ENCODE data around the gene TATDN2. TPM values are rescaled to one million over a fixed set of nuclear protein-coding genes. Genes with fewer than 3 reads are reported as not detected.
A peak's percentile ranks its signal among the peaks of the same experiment; 100 is the strongest.

Gene TATDN2
- total and polyA plus RNA-seq, 2 donors (not counting 3 experiments of a cell fraction or from before 2014, with no cell fraction given) = 10.7 to 26.8 TPM

DNA sequence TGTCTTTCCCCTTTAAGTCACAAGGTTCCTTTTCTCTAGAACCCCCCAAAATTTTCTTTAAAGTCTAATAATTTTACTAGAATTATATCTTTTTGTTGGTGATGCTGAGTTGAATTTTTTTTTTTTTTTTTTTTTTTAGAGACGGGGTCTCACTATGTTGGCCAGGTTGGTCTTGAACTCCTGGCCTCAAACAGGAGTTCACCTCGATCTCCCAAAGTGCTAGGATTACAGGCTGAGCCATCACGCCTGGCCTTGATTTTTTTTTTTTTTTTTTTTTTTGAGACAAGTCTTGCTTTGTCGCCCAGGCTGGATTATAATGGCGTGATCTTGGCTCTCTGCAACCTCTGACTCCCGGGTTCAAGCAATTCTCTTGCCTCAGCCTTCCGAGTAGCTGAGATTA is 60.4 kb downstream of the TATDN2 start:
- CTCF ChIA-PET = interaction anchor here (0.5 kb wide), 1 partner anchor 523 kb away, joined by 3 read pairs; no protein-coding TSS in a partner anchor
- H3K27me3 ChIP-seq (ENCODE audit: control insufficient read depth in 2 of 2, insufficient read depth in 2 of 2, low read length in 2 of 2) = no peaks in the 10 kb centered on the region
- H3K9ac ChIP-seq (replicated peaks; ENCODE audit: extremely low read depth, insufficient read depth, low read length) = no peak overlapping the region
- H3K4me3 ChIP-seq (replicated peaks in 1 of 3; ENCODE audit: insufficient read depth in 1 of 3, low read depth in 1 of 3, low read length in 3 of 3) = no peak overlapping the region
- TF ChIP-seq, protein P1, sequence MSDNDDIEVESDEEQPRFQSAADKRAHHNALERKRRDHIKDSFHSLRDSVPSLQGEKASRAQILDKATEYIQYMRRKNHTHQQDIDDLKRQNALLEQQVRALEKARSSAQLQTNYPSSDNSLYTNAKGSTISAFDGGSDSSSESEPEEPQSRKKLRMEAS (IDR thresholded peaks at IDR 0.05; ENCODE audit: insufficient read depth, insufficient read length) = no peak
- TF ChIP-seq POLR2AphosphoS5 (IDR thresholded peaks at IDR 0.05; ENCODE audit: insufficient read depth, low read depth, low read length) = no peak
- no peak for TF ChIP-seq FOS (IDR thresholded peaks at IDR 0.05; ENCODE audit: borderline replicate concordance, insufficient read depth, low read length)
- TF ChIP-seq EZH2 (IDR thresholded peaks at IDR 0.05; ENCODE audit: borderline replicate concordance, low read depth, low read length, severe bottlenecking) = no peak
- TF ChIP-seq, protein P2, sequence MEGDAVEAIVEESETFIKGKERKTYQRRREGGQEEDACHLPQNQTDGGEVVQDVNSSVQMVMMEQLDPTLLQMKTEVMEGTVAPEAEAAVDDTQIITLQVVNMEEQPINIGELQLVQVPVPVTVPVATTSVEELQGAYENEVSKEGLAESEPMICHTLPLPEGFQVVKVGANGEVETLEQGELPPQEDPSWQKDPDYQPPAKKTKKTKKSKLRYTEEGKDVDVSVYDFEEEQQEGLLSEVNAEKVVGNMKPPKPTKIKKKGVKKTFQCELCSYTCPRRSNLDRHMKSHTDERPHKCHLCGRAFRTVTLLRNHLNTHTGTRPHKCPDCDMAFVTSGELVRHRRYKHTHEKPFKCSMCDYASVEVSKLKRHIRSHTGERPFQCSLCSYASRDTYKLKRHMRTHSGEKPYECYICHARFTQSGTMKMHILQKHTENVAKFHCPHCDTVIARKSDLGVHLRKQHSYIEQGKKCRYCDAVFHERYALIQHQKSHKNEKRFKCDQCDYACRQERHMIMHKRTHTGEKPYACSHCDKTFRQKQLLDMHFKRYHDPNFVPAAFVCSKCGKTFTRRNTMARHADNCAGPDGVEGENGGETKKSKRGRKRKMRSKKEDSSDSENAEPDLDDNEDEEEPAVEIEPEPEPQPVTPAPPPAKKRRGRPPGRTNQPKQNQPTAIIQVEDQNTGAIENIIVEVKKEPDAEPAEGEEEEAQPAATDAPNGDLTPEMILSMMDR (IDR thresholded peaks at IDR 0.05; ENCODE audit: extremely low read depth in 1 of 2, insufficient read depth in 1 of 2, low read depth in 1 of 2, low read length in 2 of 2) = no peak
- TF ChIP-seq POLR2A (IDR thresholded peaks at IDR 0.05; ENCODE audit: low read depth, low read length) = no peak
- no peak for TF ChIP-seq JUN (IDR thresholded peaks at IDR 0.05; ENCODE audit: borderline replicate concordance, insufficient read depth, insufficient read length, low read depth)
- no peak for TF ChIP-seq MYC (IDR thresholded peaks at IDR 0.05; ENCODE audit: low read depth, low read length)
- TF ChIP-seq GATA2 (IDR thresholded peaks at IDR 0.05; ENCODE audit: insufficient read depth, insufficient read length, low read depth, low read length) = no peak
- H3K36me3 ChIP-seq (ENCODE audit: control insufficient read depth in 2 of 2, extremely low read depth in 1 of 2, insufficient read depth in 2 of 2, low read length in 2 of 2) = peaks cover 36 to 40% of the 10 kb centered on the region in 2 experiments
- dilution Hi-C loops (cut with MboI; ENCODE audit: extremely low pct_ligation_motif_present, low sequenced_read_pairs) (no loop called here), intact Hi-C loops (cut with micrococcal nuclease) (loop anchor here (1.0 kb wide), 1 partner anchor 13 kb away; the partner anchor contains the start of gene SEC13)
- peaks cover 3% of the 10 kb centered on the region for H3K79me2 ChIP-seq (ENCODE audit: control insufficient read depth, insufficient read depth, low read length)
- no TSS peak for BruUV-seq (replicated peaks)
- no peaks in the 10 kb centered on the region for H3K9me1 ChIP-seq (replicated peaks; ENCODE audit: control insufficient read depth, extremely low read depth, insufficient read depth, low read length)
- H3K27ac ChIP-seq (ENCODE audit: insufficient read depth, low read depth, low read length) = no peak overlapping the region
- no peak for DNase-seq (ENCODE audit: low read depth, low spot score)
- FAIRE-seq = peak; percentile 46
- H3K4me1 ChIP-seq (ENCODE audit: control insufficient read depth, extremely low read depth, insufficient read depth, low read length) = peaks cover 45% of the 10 kb centered on the region
- H2AFZ ChIP-seq (ENCODE audit: low read depth, low read length) = no peak overlapping the region
- POLR2A ChIA-PET = no interaction called here
- H4K20me1 ChIP-seq (replicated peaks; ENCODE audit: control insufficient read depth, extremely low read depth, insufficient read depth, low read length) = no peaks in the 10 kb centered on the region
- no peaks in the 10 kb centered on the region for H3K9me3 ChIP-seq (replicated peaks; ENCODE audit: control insufficient read depth, insufficient read depth, low read length)
- no peak overlapping the region for H3K4me2 ChIP-seq (ENCODE audit: insufficient read depth, low read length)
